RWPE2 (cell line): ENCODE measurements around the gene ESPN.

ENCODE experiments used
- ATAC-seq: fragments of 200-7000 bp; cut with Tn5 transposase; 3 replicates; pipeline ENCODE4 v1.9.1; 2021; ENCODE audit warnings: low read depth
- DNase-seq: peaks from one replicate; pipeline ENCODE4 v3.0.0-alpha.2; 2020; ENCODE audit warnings: low spot score
- H3K27ac ChIP-seq: fragments of 450-650 bp; 2 replicates; pipeline ENCODE4 v1.5.1; 2017; ENCODE audit warnings: mild to moderate bottlenecking; ENCODE audit not compliant: poor library complexity, severe bottlenecking
- H3K27me3 ChIP-seq: fragments of 250-450 bp; sonication (Bioruptor Pico); 2 replicates; pipeline ENCODE4 v1.5.1; 2021; ENCODE audit warnings: mild to moderate bottlenecking, moderate library complexity; ENCODE audit not compliant: insufficient read depth, poor library complexity, severe bottlenecking
- H3K36me3 ChIP-seq: fragments of 250-450 bp; sonication (Bioruptor Pico); 2 replicates; pipeline ENCODE4 v1.5.1; 2020; ENCODE audit warnings: low read depth, mild to moderate bottlenecking, moderate library complexity
- H3K4me1 ChIP-seq: fragments of 250-450 bp; sonication (Bioruptor Pico); 2 replicates; pipeline ENCODE4 v1.5.1; 2021; ENCODE audit warnings: mild to moderate bottlenecking, moderate library complexity; ENCODE audit not compliant: insufficient read depth, poor library complexity, severe bottlenecking
- H3K4me3 ChIP-seq: fragments of 250-450 bp; sonication (Bioruptor Pico); 2 replicates; pipeline ENCODE4 v1.5.1; 2021; ENCODE audit warnings: mild to moderate bottlenecking, moderate library complexity; ENCODE audit not compliant: severe bottlenecking
- H3K9me3 ChIP-seq: fragments of 250-450 bp; sonication (Bioruptor Pico); 2 replicates; pipeline ENCODE4 v1.5.1; 2021; ENCODE audit warnings: mild to moderate bottlenecking, moderate library complexity; ENCODE audit not compliant: severe bottlenecking
- CTCF ChIP-seq: fragments of 450-650 bp; IDR thresholded peaks from one replicate; pipeline ENCODE4 v1.5.1; 2017; ENCODE audit warnings: mild to moderate bottlenecking, moderate library complexity; ENCODE audit not compliant: poor library complexity, severe bottlenecking

ESPN gene

DNA sequence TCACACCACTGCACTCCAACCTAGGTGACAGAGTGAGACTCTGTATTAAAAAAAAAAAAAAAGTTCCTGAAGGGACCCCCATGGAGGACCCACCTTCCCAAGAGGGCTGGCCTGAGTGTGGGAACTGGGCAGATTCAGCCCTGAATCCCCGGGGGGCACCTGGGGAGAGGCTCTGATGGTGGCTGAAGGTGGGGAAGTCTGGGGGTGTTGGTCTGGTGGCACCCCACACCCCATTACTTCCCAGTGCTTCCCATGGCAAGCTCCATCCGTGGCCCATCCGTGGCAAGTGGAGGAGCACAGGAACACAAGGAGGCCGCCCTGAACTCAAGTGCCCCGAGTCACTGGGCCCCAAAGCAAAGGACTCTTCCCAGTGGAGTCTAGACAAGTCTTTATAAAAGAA, 42.2 kb downstream of the ESPN start:
- no peak overlapping the region for H3K4me3 ChIP-seq
- no peaks in the 10 kb centered on the region for H3K4me1 ChIP-seq
- H3K27ac ChIP-seq = no peak overlapping the region
- no peak for TF ChIP-seq CTCF
- ATAC-seq = no peak
- H3K9me3 ChIP-seq = no peaks in the 10 kb centered on the region
- DNase-seq = no peak
- peaks cover 54% of the 10 kb centered on the region for H3K36me3 ChIP-seq
- no peaks in the 10 kb centered on the region for H3K27me3 ChIP-seq

GRCh38 chr1:6467224-6467623, 42.6 kb downstream of the ESPN start:
- no peak for TF ChIP-seq CTCF
- Histone ChIP-seq H3K27ac (no peak overlapping the region), H3K36me3 (peaks cover 53% of the 10 kb centered on the region), H3K9me3 (no peaks in the 10 kb centered on the region), H3K27me3 (no peaks in the 10 kb centered on the region), H3K4me3 (no peak overlapping the region), H3K4me1 (peaks cover under 1% of the 10 kb centered on the region)
- DNase-seq (no peak), ATAC-seq (no peak)

DNA sequence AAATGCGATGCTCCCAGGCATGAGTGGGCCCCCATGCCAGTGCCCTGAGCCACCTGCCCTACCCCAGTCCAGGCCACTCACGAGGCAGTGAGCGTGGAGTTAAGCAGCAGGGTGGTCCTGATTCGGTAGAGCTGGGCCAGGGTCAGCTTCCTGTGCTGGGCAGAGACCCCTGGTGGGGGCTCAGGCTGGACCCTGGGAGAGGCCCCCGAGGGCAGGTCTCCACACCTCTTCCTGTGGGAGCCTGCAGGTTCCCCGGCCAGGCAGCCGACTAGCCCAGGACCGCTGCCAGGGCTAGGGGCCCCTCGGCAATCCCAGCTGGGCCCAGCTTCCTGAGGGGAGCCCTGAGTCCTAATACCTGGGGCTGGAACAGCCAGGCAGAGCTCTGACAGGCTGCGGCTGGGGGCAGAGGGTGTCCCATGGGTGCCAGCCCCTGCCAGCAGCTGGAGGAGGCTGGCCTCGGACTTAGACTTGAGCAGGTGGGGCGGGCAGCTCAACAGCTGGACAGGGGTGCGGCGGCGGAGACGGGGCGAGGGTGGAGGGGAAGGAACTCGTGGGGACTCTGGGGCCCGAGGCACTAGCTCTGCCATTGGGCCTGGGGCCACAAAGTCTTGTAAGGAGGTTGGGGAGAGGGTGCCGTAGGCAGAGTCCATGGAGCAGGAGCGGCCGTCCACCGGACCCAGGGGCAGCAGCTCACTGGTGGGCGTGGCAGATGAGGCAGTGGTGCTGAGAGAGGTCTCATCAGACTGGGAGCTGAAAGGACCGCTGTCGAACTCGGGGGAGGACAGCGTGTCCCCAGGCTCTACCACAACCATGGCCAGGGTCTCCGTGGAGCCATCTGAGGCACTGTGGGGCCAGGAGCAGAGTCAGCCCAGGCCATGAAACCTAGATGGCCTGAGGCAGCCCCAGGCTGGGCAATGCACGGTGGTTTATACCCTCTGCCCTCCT, 43.4 kb downstream of the ESPN start:
- Histone ChIP-seq H3K27me3 (no peaks in the 10 kb centered on the region), H3K36me3 (peaks cover 53% of the 10 kb centered on the region), H3K9me3 (no peaks in the 10 kb centered on the region), H3K4me1 (peaks cover 4% of the 10 kb centered on the region), H3K4me3 (no peak overlapping the region), H3K27ac (no peak overlapping the region)
- ATAC-seq (no peak), DNase-seq (no peak)
- TF ChIP-seq CTCF = no peak

DNA sequence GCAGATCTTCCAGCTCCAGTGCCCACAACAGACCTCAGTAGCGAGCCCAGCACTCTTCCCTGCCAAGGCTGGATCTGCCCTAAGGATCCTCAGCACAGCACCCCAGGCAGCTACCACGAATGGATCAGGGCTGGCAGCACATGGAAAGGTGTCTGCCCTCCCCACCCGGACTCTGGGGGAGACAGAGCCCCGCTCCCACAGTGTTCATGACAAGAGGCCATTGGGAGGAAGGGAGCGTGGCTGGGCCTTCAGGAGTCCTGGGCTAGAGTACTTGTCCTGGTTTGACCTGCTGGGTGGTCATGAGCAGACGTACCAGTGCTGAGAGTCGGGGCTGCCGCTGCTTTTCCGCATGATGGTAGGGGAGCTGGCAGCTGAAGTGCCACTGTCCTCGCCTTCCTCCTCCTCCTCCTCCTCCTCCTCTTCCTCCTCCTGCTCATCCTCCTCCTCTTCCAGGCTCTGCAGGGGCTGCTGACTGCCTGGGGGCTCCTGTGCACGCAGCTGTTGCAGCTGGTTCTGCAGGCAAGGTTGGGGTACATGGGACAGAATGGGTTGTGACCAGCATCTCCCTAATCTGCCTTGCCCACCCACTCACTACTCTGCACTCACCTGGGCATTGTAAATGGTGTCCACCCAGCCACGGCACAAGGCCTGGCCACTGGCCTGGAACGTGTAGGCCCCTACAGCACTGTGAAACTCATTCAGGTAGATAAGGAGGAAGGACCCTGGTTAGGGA, 44.3 kb downstream of the ESPN start:
- H3K4me3 ChIP-seq = no peak overlapping the region
- no peak for TF ChIP-seq CTCF
- H3K36me3 ChIP-seq = peaks cover 55% of the 10 kb centered on the region
- no peak overlapping the region for H3K27ac ChIP-seq
- H3K4me1 ChIP-seq = peaks cover 4% of the 10 kb centered on the region
- H3K27me3 ChIP-seq = no peaks in the 10 kb centered on the region
- DNase-seq (no peak), ATAC-seq (no peak; the same call in 2 of the 3 replicates)
- no peaks in the 10 kb centered on the region for H3K9me3 ChIP-seq
